Motor neuron (in vitro differentiated cells): ENCODE data around the gene MCC. TPM values are rescaled to one million over a fixed set of nuclear protein-coding genes. Genes with fewer than 3 reads are reported as not detected.

Experiments used
- ATAC-seq, 8 experiments: fragments of 200-7000 bp; cut with Tn5 transposase; replicated peaks in 6 of 8; 2 replicates each; pipeline ENCODE4 v1.8.0; 2021; ENCODE audit warnings: mild to moderate bottlenecking in 8 of 8, moderate library complexity in 8 of 8
- H3K27ac ChIP-seq, 2 donors: fragments of 250-450 bp; sonication (Bioruptor Pico); 2 replicates each; pipeline ENCODE4 v1.9.0; 2021; ENCODE audit warnings: antibody characterized with exemption in 2 of 2, mild to moderate bottlenecking in 2 of 2, moderate library complexity in 1 of 2
- H3K4me1 ChIP-seq, 2 donors: fragments of 250-450 bp; sonication (Bioruptor Pico); replicated peaks in 1 of 2; 2 replicates each; pipeline ENCODE4 v1.6.1; 2021; ENCODE audit warnings: antibody characterized with exemption in 2 of 2, mild to moderate bottlenecking in 2 of 2, moderate library complexity in 1 of 2
- H3K4me3 ChIP-seq, 5 donors: fragments of 250-450 bp; sonication (Bioruptor Pico); 2 replicates each; pipeline ENCODE4 v1.9.0; 2021; ENCODE audit warnings: antibody characterized with exemption in 5 of 5, mild to moderate bottlenecking in 5 of 5, moderate library complexity in 4 of 5
- WGBS, 10 experiments: fragments of 450-650 bp; shearing (Covaris generic); methylation state at CpG; one replicate each; pipeline ENCODE4 v1.0.0; 2022; 5-methylcytosine and 5-hydroxymethylcytosine counted together
- in situ Hi-C, 9 experiments: fragments of 400-800 bp; cut with MboI; loops; one replicate each; pipeline ENCODE4 v1.15.0; 2021; ENCODE audit warnings: low sequenced_read_pairs in 9 of 9, low pct_unique_long_range_greater_than_20kb in 2 of 9; ENCODE audit not compliant: unreplicated experiment in 9 of 9
- total RNA-seq, 8 experiments: library from RNA; unstranded; fragments of 300-600 nt; gene quantifications; 2 replicates each; pipeline versions ENCODE4 v1.2.3 to v1.2.4, GENCODE V29; 2022

MCC gene
- total RNA-seq, 8 experiments from 2014 or later = 6.7 to 66.0 (median 12.2) TPM

DNA sequence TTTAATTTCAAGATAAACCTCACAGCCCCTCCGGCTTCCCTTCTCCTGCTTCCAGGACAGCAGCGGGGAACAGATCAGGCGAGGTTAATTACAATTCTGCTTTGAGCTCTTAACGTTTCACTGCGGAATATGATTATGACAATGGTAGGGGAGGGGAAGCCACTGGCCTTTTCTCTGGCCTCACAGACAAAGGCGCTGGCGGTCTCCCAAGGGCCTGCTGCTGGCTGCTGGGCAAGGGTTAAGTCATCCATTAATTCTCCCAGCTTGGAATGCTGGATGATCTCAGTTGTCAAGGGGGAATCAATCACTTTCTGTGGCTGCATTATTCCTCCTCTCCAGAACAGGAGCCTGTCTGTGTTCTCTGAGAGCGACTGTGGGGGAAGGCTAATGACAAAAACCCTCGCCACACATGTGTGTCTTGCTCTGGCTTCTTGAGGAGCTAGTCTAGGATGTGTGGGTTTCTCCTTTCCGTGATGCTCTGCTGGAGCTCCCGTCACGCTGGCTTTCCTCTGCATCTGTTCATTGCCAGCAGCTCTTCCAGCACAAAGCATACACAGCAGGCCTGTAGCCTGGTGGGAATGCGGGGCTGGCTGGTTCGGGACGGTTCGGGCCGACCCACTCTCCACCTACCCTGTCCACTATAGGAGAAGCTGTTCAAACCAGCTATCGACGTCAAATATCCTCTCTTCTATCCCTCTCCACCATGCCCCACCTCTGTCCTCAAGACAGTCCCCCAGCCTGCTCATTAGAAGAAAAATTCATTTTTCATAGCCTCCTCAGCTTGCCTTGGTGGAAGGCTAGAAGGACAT lies 428.8 kb downstream of the MCC start:
- Histone ChIP-seq H3K4me1 (peaks cover 42 to 58% of the 10 kb centered on the region in 2 donors), H3K27ac (peak overlapping the region; percentile 85 to 95), H3K4me3 (peak overlapping the region in 2 of 5 donors; percentile 7 to 20)
- peak; percentile 48 to 92 (median 89) for ATAC-seq
- 0 to 59% (median 10%) methylated on average over 1 to 8 of the region's 19 CpGs; no CpG with 5 or more reads in 1 of the 10 experiments for WGBS, 10 experiments
- in situ Hi-C loops = no loop called here

DNA sequence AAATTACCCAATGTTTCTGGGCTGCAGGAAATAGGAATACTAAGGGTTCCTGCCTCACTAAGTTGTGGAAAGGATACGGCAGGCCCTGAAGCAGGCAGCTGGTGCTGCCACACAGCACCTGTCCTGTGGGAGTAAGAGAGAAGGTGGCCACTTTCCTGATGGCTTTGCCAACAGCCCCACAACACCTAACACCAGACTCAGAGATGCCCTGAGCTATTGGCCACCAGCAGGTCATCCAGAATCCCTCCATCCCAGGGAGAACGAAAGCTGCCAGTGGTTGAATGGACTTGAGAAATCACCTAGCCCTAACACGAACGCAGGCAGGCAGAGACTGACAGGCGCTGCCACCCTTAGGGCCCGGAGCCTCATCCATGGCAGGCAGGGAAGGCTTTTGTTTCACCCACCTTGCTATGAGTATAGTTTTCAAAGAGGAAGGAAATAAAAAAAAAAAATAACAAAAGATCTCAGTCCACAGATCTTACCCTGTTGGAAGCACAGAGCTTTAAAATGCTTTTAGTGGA lies 429.5 kb downstream of the MCC start:
- Histone ChIP-seq H3K27ac (peak overlapping the region; percentile 76 to 95), H3K4me3 (peak overlapping the region in 2 of 5 donors; percentile 7 to 20), H3K4me1 (peaks cover 42 to 55% of the 10 kb centered on the region in 2 donors)
- ATAC-seq = peak in 5 of 8 experiments; percentile 4 to 14 (median 13)
- 33 to 100% (median 54%) methylated on average over 1 to 6 of the region's 6 CpGs; no CpG with 5 or more reads in 2 of the 10 experiments for WGBS, 10 experiments
- in situ Hi-C loops = no loop called here

DNA sequence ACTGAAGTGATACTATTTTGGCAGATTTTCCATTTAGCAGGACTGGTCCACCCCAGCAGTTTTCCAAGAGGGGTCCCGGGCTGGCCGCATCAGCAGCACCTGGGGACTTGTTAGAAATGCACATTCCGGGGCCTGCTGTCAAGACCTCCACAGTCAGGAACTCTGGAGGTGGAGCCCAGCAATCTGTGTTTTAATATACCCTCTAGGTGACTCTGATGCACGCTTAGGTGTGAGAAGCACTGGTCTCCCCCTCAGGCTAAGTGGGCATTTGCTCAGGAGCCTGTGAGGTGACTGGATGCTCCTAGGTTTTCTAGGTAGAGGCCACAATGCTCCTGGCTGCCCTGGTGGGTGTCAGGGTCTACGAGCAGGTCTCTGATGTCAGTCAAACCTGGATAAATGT lies 430.0 kb downstream of the MCC start:
- WGBS, 10 experiments = 75 to 100% (median 100%) methylated on average over 1 to 4 of the region's 5 CpGs; no CpG with 5 or more reads in 3 of the 10 experiments
- no peak overlapping the region for H3K4me3 ChIP-seq
- H3K27ac ChIP-seq = peak overlapping the region; percentile 76 to 95
- H3K4me1 ChIP-seq = peaks cover 42 to 50% of the 10 kb centered on the region in 2 donors
- no peak for ATAC-seq
- in situ Hi-C loops = no loop called here

DNA sequence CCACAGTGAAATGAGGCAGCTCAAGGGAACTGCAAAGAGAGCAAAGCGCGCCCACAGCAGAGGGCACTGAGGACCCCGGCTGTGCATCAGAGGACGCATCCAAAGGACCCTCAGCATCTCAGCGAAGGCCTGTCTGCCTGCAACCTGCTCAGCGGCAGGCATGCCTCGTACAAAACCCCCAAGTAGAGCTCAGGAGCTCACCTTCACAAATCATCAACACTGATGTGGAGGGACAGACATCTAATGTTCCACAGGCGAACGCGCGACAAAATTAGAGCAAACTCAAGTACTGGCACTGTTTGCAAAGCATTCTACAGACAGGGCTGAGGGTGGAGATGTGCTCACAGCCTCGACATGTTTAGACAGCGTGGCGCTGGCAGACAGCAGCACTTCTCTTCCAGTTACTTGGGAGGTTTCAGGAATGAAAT lies 430.7 kb downstream of the MCC start:
- Histone ChIP-seq H3K4me3 (no peak overlapping the region), H3K27ac (peak overlapping the region; percentile 57 to 68), H3K4me1 (peaks cover 42 to 50% of the 10 kb centered on the region in 2 donors)
- WGBS, 10 experiments = 85 to 100% (median 94%) methylated on average over 1 to 10 of the region's 14 CpGs; no CpG with 5 or more reads in 4 of the 10 experiments
- in situ Hi-C loops = no loop called here
- peak in 5 of 8 experiments; percentile 18 to 45 (median 24) for ATAC-seq

DNA sequence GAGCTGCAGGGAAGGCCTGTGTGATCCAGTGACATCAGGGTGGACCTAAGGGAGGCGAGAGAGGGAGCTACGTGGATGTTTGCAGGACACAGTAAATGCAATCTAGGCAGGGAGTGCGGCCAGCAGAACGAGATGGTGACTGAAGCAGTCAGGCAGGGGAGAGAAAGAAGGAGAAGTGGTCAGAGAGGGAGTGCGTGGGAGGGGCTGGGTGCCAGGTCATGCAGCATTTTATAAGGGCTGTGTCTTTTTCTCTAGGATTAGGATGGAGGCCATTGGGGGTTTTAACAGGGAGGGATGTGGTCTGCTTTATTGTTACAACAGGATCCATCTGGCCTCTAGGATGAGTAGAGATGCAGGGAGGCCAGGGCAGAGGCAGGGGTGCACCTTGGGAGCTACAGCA lies 431.3 kb downstream of the MCC start:
- in situ Hi-C loops = no loop called here
- 72 to 100% (median 84%) methylated on average over 1 to 5 of the region's 5 CpGs; no CpG with 5 or more reads in 4 of the 10 experiments for WGBS, 10 experiments
- no peak for ATAC-seq
- no peak overlapping the region for H3K4me3 ChIP-seq
- H3K4me1 ChIP-seq = peaks cover 42 to 50% of the 10 kb centered on the region in 2 donors
- H3K27ac ChIP-seq = peak overlapping the region; percentile 57 to 68

DNA sequence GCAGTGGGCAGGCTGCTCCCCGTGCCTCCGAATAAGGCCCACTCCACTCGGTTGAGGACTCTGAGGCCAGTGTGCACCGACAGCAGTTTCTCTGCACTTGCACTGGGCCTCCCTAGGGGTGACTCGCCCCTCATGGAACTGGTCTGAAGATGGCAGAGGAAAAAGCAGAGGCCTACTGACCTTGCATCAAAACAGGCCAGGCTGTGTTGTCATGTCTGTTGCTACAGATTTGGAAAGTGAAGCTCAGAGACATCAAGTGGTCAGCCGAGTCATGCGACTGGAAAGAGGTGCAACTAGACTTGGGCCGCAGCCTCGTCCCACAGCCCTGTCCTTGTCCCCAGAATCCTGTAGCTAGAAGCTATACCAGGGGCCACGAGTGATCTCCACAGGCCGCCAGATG lies 433.4 kb downstream of the MCC start:
- Histone ChIP-seq H3K4me3 (no peak overlapping the region), H3K27ac (no peak overlapping the region), H3K4me1 (peaks cover 26 to 30% of the 10 kb centered on the region in 2 donors)
- no peak for ATAC-seq
- in situ Hi-C loops = no loop called here
- 93 to 100% (median 100%) methylated on average over 1 to 5 of the region's 11 CpGs; no CpG with 5 or more reads in 3 of the 10 experiments for WGBS, 10 experiments

DNA sequence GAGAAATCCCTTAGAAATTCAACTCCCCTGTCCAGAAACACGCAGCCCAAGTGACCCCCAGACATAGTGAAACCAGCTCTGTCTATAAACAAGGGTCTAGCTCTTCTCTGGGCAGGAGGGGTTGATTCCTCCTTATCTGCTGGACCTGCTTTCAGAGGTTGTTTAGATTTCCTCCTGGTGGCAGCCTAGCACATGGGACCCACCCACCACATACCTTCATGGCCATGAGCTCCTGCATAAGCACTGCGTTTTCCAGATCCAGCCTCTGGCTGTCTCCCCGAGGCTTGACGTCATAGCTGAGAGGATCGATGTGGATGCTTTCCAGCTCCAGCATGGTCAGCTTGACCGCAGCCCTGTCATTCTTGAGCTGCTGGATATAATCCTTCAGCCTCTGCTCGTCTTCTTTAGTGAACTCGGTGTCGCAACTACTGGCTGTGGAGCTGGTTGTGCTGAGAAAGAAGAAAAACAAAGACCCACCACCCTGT lies 434.7 kb downstream of the MCC start:
- Histone ChIP-seq H3K27ac (no peak overlapping the region), H3K4me3 (no peak overlapping the region), H3K4me1 (peaks cover 16 to 19% of the 10 kb centered on the region in 2 donors)
- in situ Hi-C loops = no loop called here
- no peak for ATAC-seq
- 60 to 98% (median 94%) methylated on average over 2 to 6 of the region's 9 CpGs; no CpG with 5 or more reads in 2 of the 10 experiments for WGBS, 10 experiments

DNA sequence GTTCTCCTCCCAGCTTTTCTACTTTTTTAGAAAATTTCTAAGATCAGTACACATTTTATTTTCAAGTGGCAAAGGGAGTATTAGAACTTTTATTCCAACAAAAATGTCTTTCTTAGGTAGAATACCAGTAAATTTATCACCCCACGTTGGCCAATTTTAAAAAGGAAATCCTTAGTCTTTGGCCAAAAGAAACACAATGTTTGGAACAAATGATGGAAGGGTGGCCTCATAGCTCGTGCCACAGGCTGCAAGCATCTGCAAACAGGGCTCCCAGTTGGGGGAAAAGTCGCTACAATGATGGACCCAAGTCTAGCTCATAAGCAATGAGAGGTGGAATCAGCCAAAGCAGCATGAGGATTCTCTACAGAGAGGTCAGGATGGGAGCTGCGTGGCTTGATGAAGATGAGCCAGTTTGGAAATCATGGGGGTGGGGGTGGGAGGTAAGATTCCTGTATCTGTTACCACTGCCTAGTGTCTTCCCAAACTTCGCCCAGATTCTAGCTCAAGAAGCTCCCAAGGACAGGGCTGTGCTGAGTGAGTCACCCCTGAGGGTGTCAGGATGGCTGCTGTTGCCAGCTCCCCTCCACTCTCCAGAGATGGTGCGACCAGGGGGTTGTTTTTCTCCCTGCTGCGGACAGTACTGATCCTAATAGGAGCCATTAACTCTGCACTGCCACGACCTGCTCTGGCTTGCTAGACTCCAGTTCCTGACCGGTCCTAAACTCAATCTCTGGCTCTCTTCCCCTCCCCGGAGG lies 436.0 kb downstream of the MCC start:
- Histone ChIP-seq H3K4me1 (peaks cover 5% of the 10 kb centered on the region in 2 donors), H3K27ac (no peak overlapping the region), H3K4me3 (no peak overlapping the region)
- in situ Hi-C loops = no loop called here
- WGBS, 10 experiments = 60 to 100% (median 93%) methylated on average over 1 to 5 of the region's 10 CpGs; no CpG with 5 or more reads in 1 of the 10 experiments
- ATAC-seq = no peak

DNA sequence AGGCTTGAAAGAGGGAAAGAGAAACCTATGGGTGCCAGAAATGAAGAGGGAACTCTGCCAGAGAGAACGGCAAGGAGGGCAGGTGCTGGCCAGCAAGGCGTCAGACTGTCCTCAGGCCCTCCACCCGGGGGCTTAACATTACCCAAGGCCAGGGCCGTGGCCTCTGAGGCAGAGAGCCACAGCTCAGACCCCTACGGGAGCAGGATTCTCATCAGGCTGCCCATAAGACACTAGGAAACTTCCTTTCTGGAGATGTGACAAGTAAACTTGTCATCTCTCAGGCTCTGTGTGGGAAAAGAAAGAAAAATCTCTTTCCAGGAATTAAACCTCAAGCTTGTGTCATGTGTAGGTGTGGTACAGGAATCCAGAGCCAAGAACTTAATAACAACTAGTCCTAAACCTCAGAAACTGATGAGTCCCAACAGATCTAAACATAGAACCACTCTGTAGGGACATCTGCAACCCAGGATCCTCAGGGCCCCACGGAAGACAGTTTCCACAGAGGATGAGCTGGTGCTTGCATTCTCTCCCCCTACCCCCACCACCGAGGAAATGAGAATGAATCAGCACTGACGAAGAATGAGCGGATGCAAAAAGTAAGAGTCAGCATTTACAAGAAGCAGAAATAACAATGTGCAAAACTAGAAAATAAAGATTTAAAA lies 437.4 kb downstream of the MCC start:
- no peak overlapping the region for H3K27ac ChIP-seq
- H3K4me1 ChIP-seq = no peaks in the 10 kb centered on the region
- H3K4me3 ChIP-seq = no peak overlapping the region
- in situ Hi-C loops = no loop called here
- 0 to 81% (median 47%) methylated on average over 1 to 7 of the region's 9 CpGs; no CpG with 5 or more reads in 1 of the 10 experiments for WGBS, 10 experiments
- peak in 3 of 8 experiments; percentile 19 to 86 (median 72) for ATAC-seq

DNA sequence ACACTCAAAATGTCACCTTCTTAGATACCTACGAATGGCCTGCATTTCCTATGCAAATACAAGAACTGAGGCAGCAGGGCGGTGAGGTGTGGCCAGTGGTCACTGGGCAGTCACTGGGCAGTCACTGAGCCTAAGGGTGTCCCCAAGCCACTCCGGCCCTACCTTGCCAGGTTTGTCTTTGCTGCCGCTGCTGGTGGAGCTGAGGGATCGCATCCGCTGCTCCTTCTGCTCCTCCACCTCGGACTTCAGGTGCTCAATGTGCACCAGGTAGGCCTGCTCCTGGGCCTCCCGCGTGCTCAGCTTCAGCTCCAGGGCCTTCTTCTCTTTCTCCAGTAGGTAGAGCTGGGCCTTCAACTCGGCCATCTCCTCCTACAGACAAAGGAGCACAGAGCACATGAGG lies 439.3 kb downstream of the MCC start:
- no peak for ATAC-seq
- H3K4me1 ChIP-seq = no peaks in the 10 kb centered on the region
- no peak overlapping the region for H3K4me3 ChIP-seq
- WGBS, 10 experiments = 83 to 100% (median 91%) methylated on average over 1 to 9 of the region's 10 CpGs; no CpG with 5 or more reads in 4 of the 10 experiments
- H3K27ac ChIP-seq = no peak overlapping the region
- in situ Hi-C loops = loop anchor here in 2 of 9 experiments (25.0 kb wide), 2 partner anchors 288 to 463 kb away; partner anchors contain the start of gene YTHDC2 (in 1 of the 2)

DNA sequence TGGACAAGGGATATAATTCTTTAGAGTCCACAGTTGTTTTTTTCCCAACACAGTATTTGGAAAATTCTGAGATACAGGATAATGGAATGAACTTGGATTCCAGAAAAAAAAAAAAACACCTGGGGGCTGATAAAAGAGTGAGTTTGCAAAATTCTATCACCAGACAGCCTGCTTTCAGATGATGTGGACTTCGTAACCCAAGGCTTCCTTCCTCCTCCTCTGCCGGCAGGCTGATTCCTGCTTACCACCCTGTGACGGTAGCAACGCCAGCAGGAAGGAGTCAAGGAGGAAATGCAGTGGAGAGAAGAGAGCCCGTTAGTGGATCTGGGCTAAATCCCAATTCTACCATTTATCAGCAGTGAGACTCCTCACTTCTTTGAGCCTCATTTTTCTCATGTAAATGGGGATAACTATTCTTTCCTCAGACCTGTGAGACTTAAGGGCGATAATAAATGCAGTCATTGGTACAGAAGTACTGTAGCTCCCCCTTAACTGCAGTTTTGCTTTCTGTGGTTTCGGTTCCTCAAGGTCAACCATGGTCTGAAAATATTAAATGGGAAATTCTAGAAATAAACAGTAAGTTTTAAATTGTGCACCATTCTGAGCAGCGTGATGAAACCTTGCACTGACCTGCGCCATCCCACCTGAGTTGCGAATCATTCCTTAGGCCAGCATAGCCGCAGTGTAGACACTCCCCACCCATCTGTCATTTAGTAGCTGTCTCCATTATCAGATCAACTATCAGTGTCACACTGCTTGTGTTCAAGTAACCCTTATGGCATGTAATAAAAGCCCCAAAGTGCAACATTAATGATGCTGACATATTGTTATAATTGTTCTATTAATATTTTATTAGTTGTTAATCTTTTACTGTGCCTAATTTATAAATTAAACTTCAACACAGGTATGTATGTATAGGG lies 440.3 kb downstream of the MCC start:
- in situ Hi-C loops = loop anchor here in 2 of 9 experiments (25.0 kb wide), 2 partner anchors 289 to 464 kb away; partner anchors contain the start of gene YTHDC2 (in 1 of the 2)
- WGBS, 10 experiments = 79 to 100% (median 95%) methylated on average over 1 to 7 of the region's 11 CpGs; no CpG with 5 or more reads in 1 of the 10 experiments
- no peak for ATAC-seq
- Histone ChIP-seq H3K27ac (no peak overlapping the region), H3K4me1 (peaks cover 0 to 2% of the 10 kb centered on the region in 2 donors), H3K4me3 (no peak overlapping the region)
